ENCODE data around the gene ANKRD2. TPM values are rescaled to one million over a fixed set of nuclear protein-coding genes. Genes with fewer than 3 reads are reported as not detected.
"Not testable (repeated sequence)": the region's sequence is repeated elsewhere in the genome, so short reads cannot be mapped to it uniquely, and the experiment has no call there.

Gene ANKRD2
- under 1 TPM in 1 of 4 donors, not detected in 3; 0.54 TPM for total RNA-seq

- ATAC-seq: peak; percentile 73
- peaks cover 0 to 41% of the 10 kb centered on the region in 2 donors for H3K36me3 ChIP-seq
- peaks cover 0 to 24% (median 8%) of the 10 kb centered on the region in 3 donors for H3K4me1 ChIP-seq
- H3K27ac ChIP-seq: peak within 1 kb of the TSS in 2 of 4 donors; percentile 62 to 88
- H3K9me3 ChIP-seq: no peaks in the 10 kb centered on the region
- no peaks in the 10 kb centered on the region for H3K27me3 ChIP-seq
- no peak within 1 kb of the TSS for H3K4me3 ChIP-seq
- TF ChIP-seq CTCF (IDR thresholded peaks at IDR 0.05) (peak in 3 of 4 experiments; percentile 88 to 93 (median 90)), POLR2AphosphoS5 (IDR thresholded peaks at IDR 0.05) (peak; percentile 29), EP300 (IDR thresholded peaks at IDR 0.05) (no peak)
- WGBS, 2 donors (ENCODE audit: low coverage in 1 of 2): no CpG with 5 or more reads among the region's 16 CpGs
Measured at GRCh38 chr10:97572214-97572989, at the start of gene ANKRD2. ANKRD2 (plus strand) TSS chr10:97572779; CDS start chr10:97572789, 10 bp downstream.

GRCh38 chr10:97522937-97523336 is 49.6 kb upstream of the ANKRD2 start:
- Histone ChIP-seq H3K9me3 (no peaks in the 10 kb centered on the region), H3K27ac (no peak overlapping the region), H3K36me3 (no peaks in the 10 kb centered on the region), H3K4me3 (no peak overlapping the region), H3K27me3 (no peaks in the 10 kb centered on the region), H3K4me1 (peaks cover 0 to 21% (median 10%) of the 10 kb centered on the region in 3 donors)
- ATAC-seq: no peak
- 89% methylated on average over 5 to 7 of the region's 8 CpGs for WGBS, 2 donors (ENCODE audit: low coverage in 1 of 2)
- TF ChIP-seq CTCF (IDR thresholded peaks at IDR 0.05) (no peak), POLR2AphosphoS5 (IDR thresholded peaks at IDR 0.05) (no peak), POLR2A (IDR thresholded peaks at IDR 0.05) (no peak), EP300 (IDR thresholded peaks at IDR 0.05) (no peak)

- TF ChIP-seq POLR2AphosphoS5 (IDR thresholded peaks at IDR 0.05) (no peak), EP300 (IDR thresholded peaks at IDR 0.05) (no peak), CTCF (IDR thresholded peaks at IDR 0.05) (no peak), POLR2A (IDR thresholded peaks at IDR 0.05) (no peak)
- Histone ChIP-seq H3K27me3 (no peaks in the 10 kb centered on the region), H3K4me3 (no peak overlapping the region), H3K27ac (no peak overlapping the region), H3K4me1 (peaks cover 0 to under 1% (median 0%) of the 10 kb centered on the region in 3 donors), H3K36me3 (no peaks in the 10 kb centered on the region), H3K9me3 (no peaks in the 10 kb centered on the region)
- 91 to 94% methylated on average over 3 to 5 of the region's 5 CpGs for WGBS, 2 donors (ENCODE audit: low coverage in 1 of 2)
- ATAC-seq: no peak
Measured at GRCh38 chr10:97525086-97525485, 47.5 kb upstream of the ANKRD2 start.

- ATAC-seq: no peak
- no peaks in the 10 kb centered on the region for H3K9me3 ChIP-seq
- no peaks in the 10 kb centered on the region for H3K27me3 ChIP-seq
- H3K4me1 ChIP-seq: no peaks in the 10 kb centered on the region
- H3K4me3 ChIP-seq: no peak overlapping the region
- H3K27ac ChIP-seq: no peak overlapping the region
- TF ChIP-seq CTCF (IDR thresholded peaks at IDR 0.05) (no peak), EP300 (IDR thresholded peaks at IDR 0.05) (no peak), POLR2AphosphoS5 (IDR thresholded peaks at IDR 0.05) (no peak), POLR2A (IDR thresholded peaks at IDR 0.05) (no peak)
- WGBS, 2 donors (ENCODE audit: low coverage in 1 of 2): 100% methylated on average over 1 of the region's 1 CpG
- no peaks in the 10 kb centered on the region for H3K36me3 ChIP-seq
Measured at GRCh38 chr10:97525683-97526110, 46.9 kb upstream of the ANKRD2 start.

- H3K9me3 ChIP-seq, H3K36me3 ChIP-seq, H3K4me1 ChIP-seq, H3K27ac ChIP-seq, H3K27me3 ChIP-seq, H3K4me3 ChIP-seq, ATAC-seq: not testable (repeated sequence)
- no CpG with 5 or more reads among the region's 29 CpGs for WGBS, 2 donors (ENCODE audit: low coverage in 1 of 2)
Measured at GRCh38 chr10:97528876-97529275, 43.7 kb upstream of the ANKRD2 start.
